Choroid plexus epithelial cell (primary cell): ENCODE measurements around the gene TBC1D22A.

Experiments
- DNase-seq: peaks from one replicate; pipeline ENCODE4 v3.0.0-alpha.2; 2010; ENCODE audit warnings: low read depth
- H3K4me3 ChIP-seq: 2 replicates; pipeline ENCODE4 v1.5.1; 2011; ENCODE audit warnings: low read depth, mild to moderate bottlenecking, control low read depth, low read length, moderate library complexity
- TF ChIP-seq, protein P1 (sequence below): conservative IDR thresholded peaks from 2 replicates; pipeline ENCODE4 v1.5.1; 2011; ENCODE audit warnings: low read depth, mild to moderate bottlenecking, control low read depth, inconsistent platforms, low read length, moderate library complexity

Gene TBC1D22A

DNA sequence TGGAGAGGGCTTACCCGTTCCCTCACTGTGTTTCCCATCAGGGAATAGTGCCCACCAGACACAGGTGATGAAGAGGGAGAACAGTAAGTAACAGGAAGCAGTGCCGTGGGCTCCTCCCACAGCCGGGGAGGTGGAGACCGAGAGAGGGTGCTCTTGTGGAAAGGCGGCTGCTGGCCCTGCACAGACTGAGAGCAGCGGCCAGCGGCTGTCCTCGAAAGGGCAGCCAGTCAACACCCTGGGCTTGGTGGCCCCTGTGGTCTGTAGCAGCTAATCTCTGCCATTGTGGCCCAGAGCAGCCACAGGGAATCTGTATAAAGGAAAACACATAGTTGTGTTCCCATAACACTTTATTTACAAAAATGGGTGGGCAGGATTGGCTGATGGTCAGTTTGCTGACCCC, 121.9 kb downstream of the TBC1D22A start:
- H3K4me3 ChIP-seq, result no peak overlapping the region
- TF ChIP-seq, protein P1, sequence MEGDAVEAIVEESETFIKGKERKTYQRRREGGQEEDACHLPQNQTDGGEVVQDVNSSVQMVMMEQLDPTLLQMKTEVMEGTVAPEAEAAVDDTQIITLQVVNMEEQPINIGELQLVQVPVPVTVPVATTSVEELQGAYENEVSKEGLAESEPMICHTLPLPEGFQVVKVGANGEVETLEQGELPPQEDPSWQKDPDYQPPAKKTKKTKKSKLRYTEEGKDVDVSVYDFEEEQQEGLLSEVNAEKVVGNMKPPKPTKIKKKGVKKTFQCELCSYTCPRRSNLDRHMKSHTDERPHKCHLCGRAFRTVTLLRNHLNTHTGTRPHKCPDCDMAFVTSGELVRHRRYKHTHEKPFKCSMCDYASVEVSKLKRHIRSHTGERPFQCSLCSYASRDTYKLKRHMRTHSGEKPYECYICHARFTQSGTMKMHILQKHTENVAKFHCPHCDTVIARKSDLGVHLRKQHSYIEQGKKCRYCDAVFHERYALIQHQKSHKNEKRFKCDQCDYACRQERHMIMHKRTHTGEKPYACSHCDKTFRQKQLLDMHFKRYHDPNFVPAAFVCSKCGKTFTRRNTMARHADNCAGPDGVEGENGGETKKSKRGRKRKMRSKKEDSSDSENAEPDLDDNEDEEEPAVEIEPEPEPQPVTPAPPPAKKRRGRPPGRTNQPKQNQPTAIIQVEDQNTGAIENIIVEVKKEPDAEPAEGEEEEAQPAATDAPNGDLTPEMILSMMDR, result no peak
- no peak for DNase-seq

DNA sequence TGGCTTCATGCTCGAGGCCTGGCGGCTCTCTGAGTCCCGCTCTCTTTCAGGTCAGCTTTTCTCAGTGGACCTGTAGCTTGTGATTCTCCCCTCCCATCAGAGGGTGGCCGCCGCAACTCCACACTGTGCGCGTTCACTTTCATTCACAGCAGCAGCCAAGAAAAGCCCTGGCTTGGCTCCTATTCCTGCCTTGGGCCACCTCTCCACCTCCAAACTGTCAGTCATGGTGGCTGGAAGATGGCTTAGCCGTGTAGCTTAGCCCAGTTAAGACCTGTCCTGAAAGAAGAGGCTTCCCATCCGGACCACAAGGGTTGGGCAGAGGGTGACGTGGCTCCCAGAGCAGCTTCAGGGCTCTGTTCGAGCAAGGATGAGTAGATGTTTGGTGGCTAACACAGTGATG, 125.5 kb downstream of the TBC1D22A start:
- DNase-seq, result no peak

DNA sequence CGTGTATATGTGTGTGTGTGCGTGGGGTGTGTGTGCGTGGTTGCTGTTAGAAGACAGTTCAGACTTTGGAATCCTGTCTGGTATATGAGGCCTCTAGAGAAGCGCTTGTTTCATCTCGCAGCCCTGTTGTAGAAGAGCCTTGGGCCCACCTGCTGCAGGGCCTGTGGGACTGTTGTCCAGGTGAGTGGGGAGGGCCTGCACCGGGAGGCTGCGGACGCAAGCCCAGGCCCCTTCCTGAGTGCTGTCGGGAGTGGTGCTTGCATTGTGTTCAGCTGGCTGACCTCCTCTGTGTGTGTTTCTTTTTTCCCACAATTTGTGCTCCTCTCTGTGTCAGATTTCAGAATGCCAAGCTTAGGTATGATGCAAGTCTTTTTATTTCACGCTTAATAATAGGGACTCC, 128.4 kb downstream of the TBC1D22A start:
- TF ChIP-seq, protein P1, result no peak
- DNase-seq, result no peak
- no peak overlapping the region for H3K4me3 ChIP-seq

More for the DNA sequence above, 125.5 kb downstream of the TBC1D22A start:
- H3K4me3 ChIP-seq, result no peak overlapping the region
- TF ChIP-seq, protein P1, result no peak

DNA sequence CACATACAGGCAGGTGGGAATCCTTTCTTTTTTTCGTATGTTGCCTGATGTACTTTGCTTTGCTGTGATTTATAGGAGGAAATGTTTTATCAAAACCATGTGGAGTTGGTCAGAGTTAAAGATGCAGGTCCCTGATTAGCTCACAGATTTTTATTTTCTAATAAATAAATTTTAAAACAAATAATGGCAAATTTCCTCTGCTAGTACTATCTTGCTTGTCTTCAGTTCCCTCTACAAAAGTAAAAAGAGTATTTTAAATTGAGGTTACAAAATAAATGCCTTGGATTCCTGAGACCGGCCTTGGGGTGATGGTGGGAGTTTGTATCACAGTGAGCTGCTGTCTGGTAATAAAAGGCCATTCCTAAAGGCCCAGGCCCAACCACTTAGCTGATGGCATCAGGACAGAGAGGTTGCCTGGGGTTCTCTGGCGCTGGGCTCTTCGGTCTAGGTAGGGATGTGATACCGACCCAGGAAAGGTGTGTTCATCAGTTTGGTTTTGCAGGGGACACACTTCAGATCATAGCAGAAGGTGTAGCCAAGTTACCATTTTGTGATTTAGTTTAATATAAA, 129.0 kb downstream of the TBC1D22A start:
- TF ChIP-seq, protein P1, result no peak
- no peak overlapping the region for H3K4me3 ChIP-seq
- DNase-seq, result no peak

DNA sequence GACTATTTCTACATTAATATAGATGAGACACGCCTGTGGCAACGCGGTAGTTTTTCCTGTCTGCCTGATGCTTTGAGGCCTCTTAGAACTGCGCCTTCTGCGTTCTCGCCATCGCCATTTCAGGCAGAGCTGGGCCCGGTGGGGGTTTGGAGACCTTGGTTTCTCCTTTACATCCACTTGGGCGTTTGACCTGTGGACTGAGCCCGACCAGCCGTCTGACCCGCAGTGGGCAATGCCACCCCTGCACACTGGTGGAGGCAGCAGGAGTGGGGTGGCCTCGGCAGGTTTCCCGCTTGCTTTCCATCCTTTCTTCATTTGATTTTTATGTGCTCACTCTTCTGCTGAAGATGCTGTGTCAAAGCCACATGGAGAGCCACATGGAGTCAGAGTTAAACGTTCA, 130.4 kb downstream of the TBC1D22A start:
- no peak for DNase-seq
- TF ChIP-seq, protein P1, result no peak
- no peak overlapping the region for H3K4me3 ChIP-seq

DNA sequence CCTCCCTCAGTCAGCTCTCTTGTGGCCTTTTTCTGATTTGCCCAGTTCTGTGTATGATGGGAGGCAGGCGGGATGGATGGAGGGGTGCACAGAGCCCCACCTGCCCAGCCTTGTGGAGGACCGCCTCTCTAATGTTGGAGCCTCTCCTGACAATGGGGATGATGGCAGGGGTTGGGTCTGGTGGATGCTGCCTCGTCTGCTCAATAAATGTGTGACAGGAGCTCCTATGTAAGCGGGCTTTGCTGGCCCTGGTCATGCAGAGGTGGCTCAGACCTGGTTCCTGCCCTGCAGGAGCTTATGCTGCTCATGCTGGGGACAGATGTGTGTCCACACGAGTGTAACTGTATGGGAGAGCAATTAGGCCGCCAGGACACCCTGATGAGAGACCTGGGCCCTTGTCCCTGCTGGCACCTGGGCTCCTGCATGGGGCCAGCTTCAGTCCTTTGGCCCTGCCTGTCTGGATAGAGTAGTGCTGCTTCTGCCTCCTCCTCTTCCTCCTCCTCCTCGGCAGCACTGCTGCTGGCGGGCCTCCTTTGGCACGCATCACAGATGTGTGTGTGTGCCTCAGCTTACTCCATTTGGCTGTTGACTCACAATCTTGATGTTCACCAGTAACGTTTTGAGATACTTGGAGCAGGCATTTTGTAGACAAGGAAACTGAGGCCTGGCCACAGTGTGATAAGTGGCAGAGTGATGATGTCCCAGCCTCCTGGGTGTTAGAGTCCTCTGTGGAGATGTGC, 131.0 kb downstream of the TBC1D22A start:
- DNase-seq, result no peak
- TF ChIP-seq, protein P1, result no peak
- no peak overlapping the region for H3K4me3 ChIP-seq
